Left ventricle myocardium inferior (tissue), 1 donor: ENCODE measurements around the gene STXBP2. TPM values are rescaled to one million over a fixed set of nuclear protein-coding genes. Genes with fewer than 3 reads are reported as not detected.

Source experiments
- DNase-seq: peaks from one replicate; pipeline ENCODE4 v3.0.0-alpha.2; 2020
- H3K27ac ChIP-seq: fragments of 200-600 bp; replicated peaks from 2 replicates; pipeline ENCODE4 v1.8.0; 2021
- H3K27me3 ChIP-seq: fragments of 200-600 bp; 2 replicates; pipeline ENCODE4 v1.8.0; 2021; ENCODE audit warnings: low read depth
- H3K36me3 ChIP-seq: fragments of 200-600 bp; 2 replicates; pipeline ENCODE4 v1.8.0; 2021
- H3K4me1 ChIP-seq: fragments of 200-600 bp; 2 replicates; pipeline ENCODE4 v1.8.0; 2021
- H3K4me3 ChIP-seq: fragments of 200-600 bp; 2 replicates; pipeline ENCODE4 v1.8.0; 2021; ENCODE audit warnings: mild to moderate bottlenecking, moderate library complexity
- H3K9me3 ChIP-seq: fragments of 200-600 bp; replicated peaks from 2 replicates; pipeline ENCODE4 v1.8.0; 2021
- CTCF ChIP-seq: fragments of 200-600 bp; IDR thresholded peaks from 2 replicates; pipeline ENCODE4 v1.8.0; 2021; ENCODE audit warnings: antibody characterized with exemption, mild to moderate bottlenecking, borderline replicate concordance
- intact Hi-C: fragments of 100-400 bp; cut with micrococcal nuclease; formaldehyde crosslinking; loops from one replicate; pipeline ENCODE4 v1.11.0; 2022
- microRNA-seq: library from miRNA; unstranded; fragments of <30 nt; microRNA quantifications from one replicate; pipeline ENCODE4 v1.2.0, GENCODE V29; 2020
- total RNA-seq: library from RNA; stranded (reverse); fragmentation: NEBNext Ultra II Directional; extraction: Animal tissue kit (Norgen Biotek cat#: 25700); gene quantifications from one replicate; pipeline ENCODE4 v1.2.1, GENCODE V29; 2021
- donor health status: DM: no; HTN: yes; CAD: no; lungs with severe emphysema.

The STXBP2 gene
- total RNA-seq, 1 donor from 2014 or later: 4.5 TPM

- Histone ChIP-seq H3K9me3 (no peaks in the 10 kb centered on the region), H3K36me3 (no peaks in the 10 kb centered on the region), H3K27ac (no peak overlapping the region), H3K4me3 (no peak overlapping the region), H3K4me1 (no peaks in the 10 kb centered on the region), H3K27me3 (peaks cover 53% of the 10 kb centered on the region)
- intact Hi-C loops: no loop called here
- DNase-seq: no peak
- no peak for TF ChIP-seq CTCF
These were observed 53.9 kb downstream of the STXBP2 start for GRCh38 chr19:7690779-7691258.

GRCh38 chr19:7691497-7691896 lies 54.6 kb downstream of the STXBP2 start:
- H3K9me3 ChIP-seq: no peaks in the 10 kb centered on the region
- no peaks in the 10 kb centered on the region for H3K4me1 ChIP-seq
- H3K4me3 ChIP-seq: no peak overlapping the region
- no peak overlapping the region for H3K27ac ChIP-seq
- no peak for TF ChIP-seq CTCF
- intact Hi-C loops: no loop called here
- DNase-seq: no peak
- peaks cover 60% of the 10 kb centered on the region for H3K27me3 ChIP-seq
- H3K36me3 ChIP-seq: no peaks in the 10 kb centered on the region

GRCh38 chr19:7692417-7693088 lies 55.6 kb downstream of the STXBP2 start:
- Histone ChIP-seq H3K36me3 (no peaks in the 10 kb centered on the region), H3K27ac (no peak overlapping the region), H3K4me3 (no peak overlapping the region), H3K9me3 (no peaks in the 10 kb centered on the region), H3K27me3 (peaks cover 71% of the 10 kb centered on the region), H3K4me1 (no peaks in the 10 kb centered on the region)
- no peak for TF ChIP-seq CTCF
- DNase-seq: no peak
- intact Hi-C loops: no loop called here

- no peak overlapping the region for H3K4me3 ChIP-seq
- H3K27me3 ChIP-seq: peaks cover 84% of the 10 kb centered on the region
- intact Hi-C loops: no loop called here
- no peak for DNase-seq
- no peak for TF ChIP-seq CTCF
- H3K4me1 ChIP-seq: no peaks in the 10 kb centered on the region
- H3K36me3 ChIP-seq: no peaks in the 10 kb centered on the region
- no peak overlapping the region for H3K27ac ChIP-seq
- H3K9me3 ChIP-seq: no peaks in the 10 kb centered on the region
These were observed 57.6 kb downstream of the STXBP2 start for GRCh38 chr19:7694499-7694898.

Small RNA genes within 50 kb of the gene (microRNA-seq; reads per million reads assigned to microRNA genes)
- gene MIR6792: not detected

Other genes starting within 250 kb of the STXBP2 start
- 1.2 TPM for gene PEX11G, start 148.1 kb upstream of the STXBP2 start, total RNA-seq
- gene ZNF358, start 121.0 kb upstream of the STXBP2 start, total RNA-seq: 88.5 TPM
- gene MCOLN1, start 114.5 kb upstream of the STXBP2 start, total RNA-seq: 16.8 TPM
- gene PNPLA6, start 101.4 kb upstream of the STXBP2 start, total RNA-seq: 52.7 TPM
- 0.60 TPM for gene CAMSAP3, start 41.2 kb upstream of the STXBP2 start, total RNA-seq
- gene XAB2, start 7.6 kb upstream of the STXBP2 start, total RNA-seq: 24.4 TPM
- 197 TPM for gene PET100, start 7.3 kb upstream of the STXBP2 start, total RNA-seq
- gene PCP2, start 3.4 kb upstream of the STXBP2 start, total RNA-seq: 2.7 TPM
- 0.99 TPM for gene RETN, start 31.9 kb downstream of the STXBP2 start, total RNA-seq
- 0.60 TPM for gene MCEMP1, start 40.0 kb downstream of the STXBP2 start, total RNA-seq
- 116 TPM for gene TRAPPC5, start 43.7 kb downstream of the STXBP2 start, total RNA-seq
- gene FCER2, start 65.0 kb downstream of the STXBP2 start, total RNA-seq: 0.30 TPM
- 0.71 TPM for gene CLEC4G, start 95.0 kb downstream of the STXBP2 start, total RNA-seq
- gene CD209, start 110.4 kb downstream of the STXBP2 start, total RNA-seq: 7.0 TPM
- gene CLEC4M, start 126.1 kb downstream of the STXBP2 start, total RNA-seq: not detected
- 22.9 TPM for gene EVI5L, start 193.1 kb downstream of the STXBP2 start, total RNA-seq
- not detected for gene PRR36, start 237.3 kb downstream of the STXBP2 start, total RNA-seq